Fibroblast of lung (primary cell): Measurements from ENCODE around the gene TSC22D2.

Experiments
- EZH2 ChIP-seq: IDR thresholded peaks from 2 replicates; pipeline ENCODE4 v1.5.1; 2012; ENCODE audit warnings: low read length, control low read depth, mild to moderate bottlenecking; ENCODE audit errors: missing control alignments
- TF ChIP-seq, protein P1 (sequence below), 2 donors: IDR thresholded peaks in 1 of 2; conservative IDR thresholded peaks in 1 of 2; 1 replicate in 1 of 2; 2 replicates in 1 of 2; pipeline ENCODE4 v1.5.1; 2011 to 2012; ENCODE audit warnings: low read length in 2 of 2, control low read depth in 1 of 2, inconsistent platforms in 1 of 2, low read depth in 1 of 2, mild to moderate bottlenecking in 1 of 2

DNA sequence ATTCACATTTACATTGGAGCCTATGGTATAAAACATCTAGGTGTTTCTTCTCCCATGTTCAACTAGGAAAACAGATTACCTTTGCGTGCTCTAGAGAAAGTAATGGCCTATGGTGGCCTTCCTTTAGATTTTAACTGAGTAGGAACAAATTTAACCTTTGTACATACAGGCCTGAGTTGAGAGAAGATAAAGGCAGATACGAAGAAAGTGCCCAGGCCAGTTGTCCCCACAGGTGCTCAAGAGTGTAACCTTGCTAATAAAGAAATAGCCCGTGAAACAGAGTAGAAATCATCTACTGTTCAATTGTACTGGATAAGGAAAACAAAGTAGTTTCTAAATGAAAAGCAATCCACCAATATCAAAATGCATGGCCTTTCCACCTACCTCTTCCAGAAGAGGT, 6.8 kb upstream of the TSC22D2 start:
- TF ChIP-seq EZH2: no peak
- TF ChIP-seq, protein P1, sequence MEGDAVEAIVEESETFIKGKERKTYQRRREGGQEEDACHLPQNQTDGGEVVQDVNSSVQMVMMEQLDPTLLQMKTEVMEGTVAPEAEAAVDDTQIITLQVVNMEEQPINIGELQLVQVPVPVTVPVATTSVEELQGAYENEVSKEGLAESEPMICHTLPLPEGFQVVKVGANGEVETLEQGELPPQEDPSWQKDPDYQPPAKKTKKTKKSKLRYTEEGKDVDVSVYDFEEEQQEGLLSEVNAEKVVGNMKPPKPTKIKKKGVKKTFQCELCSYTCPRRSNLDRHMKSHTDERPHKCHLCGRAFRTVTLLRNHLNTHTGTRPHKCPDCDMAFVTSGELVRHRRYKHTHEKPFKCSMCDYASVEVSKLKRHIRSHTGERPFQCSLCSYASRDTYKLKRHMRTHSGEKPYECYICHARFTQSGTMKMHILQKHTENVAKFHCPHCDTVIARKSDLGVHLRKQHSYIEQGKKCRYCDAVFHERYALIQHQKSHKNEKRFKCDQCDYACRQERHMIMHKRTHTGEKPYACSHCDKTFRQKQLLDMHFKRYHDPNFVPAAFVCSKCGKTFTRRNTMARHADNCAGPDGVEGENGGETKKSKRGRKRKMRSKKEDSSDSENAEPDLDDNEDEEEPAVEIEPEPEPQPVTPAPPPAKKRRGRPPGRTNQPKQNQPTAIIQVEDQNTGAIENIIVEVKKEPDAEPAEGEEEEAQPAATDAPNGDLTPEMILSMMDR (conservative IDR thresholded peaks at IDR 0.05 in 1 of 2, IDR thresholded peaks at IDR 0.05 in 1 of 2; ENCODE audit: low read depth in 1 of 2, low read length in 2 of 2): no peak
